Fibroblast of skin of left quadriceps (primary cell): Measurements from ENCODE around the gene PEX7.
"Not testable (repeated sequence)": the region's sequence is repeated elsewhere in the genome, so short reads cannot be mapped to it uniquely, and the experiment has no call there.

Source experiments
- DNase-seq, 2 experiments: peaks; one replicate each; pipeline ENCODE4 v3.0.0-alpha.2; 2013; ENCODE audit warnings: low read depth in 2 of 2

PEX7 gene

GRCh38 chr6:136790411-136791295, 31.7 kb upstream of the PEX7 start:
- DNase-seq, result no peak

GRCh38 chr6:136791296-136792094, 30.9 kb upstream of the PEX7 start:
- DNase-seq, result no peak

GRCh38 chr6:136792095-136792409, 30.3 kb upstream of the PEX7 start:
- DNase-seq, result no peak

GRCh38 chr6:136792410-136793262, 29.8 kb upstream of the PEX7 start, which contains the start of gene MAP3K5:
Gene MAP3K5, minus strand, starts transcription at chr6:136792477. Its CDS starts 320 bp downstream, at chr6:136792157.
- DNase-seq, result peak; percentile 64 to 69

- DNase-seq, result no peak
These were observed 29.0 kb upstream of the PEX7 start for GRCh38 chr6:136793363-136793762.

- no peak for DNase-seq
These were observed 27.0 kb upstream of the PEX7 start for GRCh38 chr6:136795386-136795785.

- no peak for DNase-seq
These were observed 26.4 kb upstream of the PEX7 start for GRCh38 chr6:136795996-136796395.

GRCh38 chr6:136798044-136798443, 24.3 kb upstream of the PEX7 start:
- no peak for DNase-seq

- no peak for DNase-seq
These were observed 20.8 kb upstream of the PEX7 start for GRCh38 chr6:136801581-136801980.

GRCh38 chr6:136803608-136804007, 18.8 kb upstream of the PEX7 start:
- DNase-seq, result no peak

GRCh38 chr6:136809091-136809860, 13.1 kb upstream of the PEX7 start:
- DNase-seq, result no peak

- DNase-seq, result no peak
These were observed 11.1 kb upstream of the PEX7 start for GRCh38 chr6:136811272-136811671.

- DNase-seq, result no peak
These were observed 10.2 kb upstream of the PEX7 start for GRCh38 chr6:136812174-136812573.

- not testable (repeated sequence) for DNase-seq
These were observed 6.8 kb upstream of the PEX7 start for GRCh38 chr6:136815608-136816007.

- DNase-seq, result no peak
These were observed 5.7 kb upstream of the PEX7 start for GRCh38 chr6:136816656-136817055.

- no peak for DNase-seq
These were observed 1.8 kb upstream of the PEX7 start for GRCh38 chr6:136820561-136820960.

- DNase-seq, result no peak
These were observed 381 bp upstream of the PEX7 start for GRCh38 chr6:136822046-136822375.

- no peak for DNase-seq
These were observed 802 bp downstream of the PEX7 start for GRCh38 chr6:136823128-136823660.

- DNase-seq, result no peak
These were observed 3.8 kb downstream of the PEX7 start for GRCh38 chr6:136826216-136826615.

- DNase-seq, result no peak
These were observed 9.6 kb downstream of the PEX7 start for GRCh38 chr6:136831873-136832562.
